Lung (tissue), 12 donors: Measurements from ENCODE around the gene TGFB1. TPM values are rescaled to one million over a fixed set of nuclear protein-coding genes. Genes with fewer than 3 reads are reported as not detected.

ENCODE experiments used
- ATAC-seq: fragments of 200-7000 bp; cut with Tn5 transposase; one replicate; pipeline ENCODE4 v1.9.1; 2020; ENCODE audit warnings: moderate number of reproducible peaks; ENCODE audit not compliant: insufficient read depth, low FRiP score
- DNase-seq, 3 donors: peaks; one replicate each; pipeline ENCODE4 v3.0.0-alpha.2; 2013 to 2017
- H3K27ac ChIP-seq, 2 donors: one replicate each; pipeline ENCODE4 v1.5.1; 2013; ENCODE audit warnings: mild to moderate bottlenecking in 2 of 2, moderate library complexity in 2 of 2, control low read depth in 1 of 2, inconsistent platforms in 1 of 2, low read depth in 1 of 2, low read length in 1 of 2
- H3K27me3 ChIP-seq, 3 donors: one replicate each; pipeline ENCODE4 v1.5.1; 2013; ENCODE audit warnings: low read length in 2 of 3; ENCODE audit not compliant: control insufficient read depth in 3 of 3, insufficient read depth in 3 of 3
- H3K36me3 ChIP-seq, 4 donors: one replicate each; pipeline ENCODE4 v1.5.1; 2013; ENCODE audit warnings: low read length in 4 of 4, mild to moderate bottlenecking in 1 of 4, moderate library complexity in 1 of 4; ENCODE audit not compliant: control insufficient read depth in 4 of 4, insufficient read depth in 4 of 4
- H3K4me1 ChIP-seq, 5 donors: one replicate each; pipeline ENCODE4 v1.5.1; 2013; ENCODE audit warnings: low read length in 5 of 5, mild to moderate bottlenecking in 2 of 5, moderate library complexity in 1 of 5; ENCODE audit not compliant: control insufficient read depth in 5 of 5, insufficient read depth in 5 of 5
- H3K4me3 ChIP-seq: one replicate; pipeline ENCODE4 v1.5.1; 2013; ENCODE audit warnings: mild to moderate bottlenecking, control low read depth, moderate library complexity
- H3K9ac ChIP-seq, 2 donors: one replicate each; pipeline ENCODE4 v1.5.1; 2013; ENCODE audit warnings: low read length in 2 of 2, control low read depth in 1 of 2; ENCODE audit not compliant: insufficient read depth in 1 of 2
- H3K9me3 ChIP-seq, 4 donors: one replicate each; pipeline ENCODE4 v1.5.1; 2013; ENCODE audit warnings: low read length in 3 of 4, mild to moderate bottlenecking in 1 of 4, moderate library complexity in 1 of 4; ENCODE audit not compliant: control insufficient read depth in 4 of 4, insufficient read depth in 3 of 4
- CTCF ChIP-seq: IDR thresholded peaks from 2 replicates; pipeline ENCODE4 v1.5.1; 2012; ENCODE audit warnings: mild to moderate bottlenecking; ENCODE audit errors: control extremely low read depth, extremely low read depth
- WGBS, 2 donors: extraction: QIAGEN DNeasy Blood & Tissue Kit; methylation state at CpG; one replicate each; pipeline ENCODE4 v1.1.7; 2013; 5-methylcytosine and 5-hydroxymethylcytosine counted together
- polyA plus RNA-seq, 2 donors: library from polyadenylated mRNA; stranded (reverse); fragments of 200-250 nt; gene quantifications; one replicate each; pipeline ENCODE4 v1.2.1, GENCODE V29; 2013
- total RNA-seq, 2 donors: library from RNA; depleted of rRNA in 1 of 2; stranded (reverse); fragments of >200 nt in 1 of 2; gene quantifications; one replicate each; pipeline ENCODE4 v1.2.1, GENCODE V29; 2014 to 2021
- donor health status: control.
- donor health status: control.
- donor health status: Bipolar disorder and iron deficiency.
- donor health status: healthy.
- donor health status: DM: yes; HTN: yes; CAD: no.

TGFB1 gene
- total and polyA plus RNA-seq, 4 donors: 18.0 to 88.8 (median 47.6) TPM

- no peak for ATAC-seq
- Histone ChIP-seq H3K4me3 (no peak overlapping the region), H3K27ac (peak overlapping the region in 1 of 2 donors; percentile 44), H3K9me3 (no peaks in the 10 kb centered on the region), H3K9ac (no peak overlapping the region), H3K36me3 (no peaks in the 10 kb centered on the region), H3K27me3 (peaks cover 0 to 7% (median 0%) of the 10 kb centered on the region in 3 donors), H3K4me1 (peaks cover 0 to 20% (median 5%) of the 10 kb centered on the region in 5 donors)
- no peak for TF ChIP-seq CTCF
- DNase-seq: no peak
- 58 to 76% methylated on average over 11 of the region's 11 CpGs for whole genome bisulfite sequencing, 2 donors
Observed at GRCh38 chr19:41356984-41357739, 3.4 kb upstream of the TGFB1 start.

DNA sequence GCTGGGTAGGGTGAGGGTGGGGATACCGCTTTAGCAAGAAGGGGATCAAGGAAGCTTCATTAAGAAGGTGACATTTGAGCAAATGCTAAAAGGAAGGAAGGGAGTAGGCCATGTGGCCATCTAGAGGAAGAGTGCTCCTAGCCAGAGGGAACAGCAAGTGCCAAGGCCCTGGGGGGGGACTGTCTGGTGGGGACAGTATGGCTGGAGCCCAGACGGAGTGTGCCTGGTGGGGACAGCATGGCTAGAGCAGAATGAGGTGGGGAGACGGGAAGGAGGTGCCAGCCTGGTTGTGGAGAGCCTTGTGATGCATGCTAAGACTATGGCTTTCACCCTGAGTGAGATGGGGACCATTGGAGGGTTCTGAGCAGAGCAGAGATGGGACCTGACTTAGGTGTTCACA, 2.1 kb upstream of the TGFB1 start:
- peaks cover 0 to 32% (median 8%) of the 10 kb centered on the region in 5 donors for H3K4me1 ChIP-seq
- no peak for TF ChIP-seq CTCF
- peaks cover 0 to 11% (median 0%) of the 10 kb centered on the region in 3 donors for H3K27me3 ChIP-seq
- H3K27ac ChIP-seq: no peak overlapping the region
- no peaks in the 10 kb centered on the region for H3K36me3 ChIP-seq
- 54 to 65% methylated on average over 3 of the region's 3 CpGs for WGBS, 2 donors
- DNase-seq (no peak), ATAC-seq (no peak)
- peaks cover 0 to 2% (median 0%) of the 10 kb centered on the region in 4 donors for H3K9me3 ChIP-seq
- H3K9ac ChIP-seq: no peak overlapping the region
- H3K4me3 ChIP-seq: no peak overlapping the region

DNA sequence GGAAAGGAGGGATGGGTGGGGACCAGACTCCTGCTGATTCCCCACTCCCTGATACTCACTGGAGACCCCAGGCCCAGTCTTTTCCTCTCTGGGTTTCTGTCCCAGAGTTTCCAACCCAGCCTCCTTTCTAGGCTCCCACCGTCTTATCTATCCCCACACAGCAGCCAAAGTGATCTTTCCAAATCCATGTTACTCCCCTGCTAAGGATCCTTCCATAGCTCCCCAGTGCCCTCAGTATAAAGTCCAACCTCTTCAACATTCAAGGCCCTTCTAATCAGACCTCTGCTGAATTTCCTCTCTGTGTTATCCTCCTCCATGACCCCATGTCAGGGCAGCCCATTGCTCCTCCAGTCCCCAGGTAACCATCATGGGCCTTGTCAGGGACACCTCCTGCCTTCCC, 1.3 kb upstream of the TGFB1 start:
- Histone ChIP-seq H3K36me3 (no peaks in the 10 kb centered on the region), H3K27ac (peak overlapping the region in 1 of 2 donors; percentile 68), H3K4me1 (peaks cover 0 to 32% (median 9%) of the 10 kb centered on the region in 5 donors), H3K4me3 (no peak overlapping the region), H3K27me3 (peaks cover 0 to 15% (median 0%) of the 10 kb centered on the region in 3 donors), H3K9ac (no peak overlapping the region), H3K9me3 (peaks cover 0 to 2% (median 0%) of the 10 kb centered on the region in 4 donors)
- 82 to 100% methylated on average over 1 of the region's 1 CpG for WGBS, 2 donors
- TF ChIP-seq CTCF: no peak
- ATAC-seq (no peak), DNase-seq (no peak)
